H1 (cell line): ENCODE measurements around the gene CRIP1. TPM values are rescaled to one million over a fixed set of nuclear protein-coding genes. Genes with fewer than 3 reads are reported as not detected.

Source experiments
- CTCF ChIA-PET: fragments of 300-600 bp; sonication (Branson Sonifier 250); formaldehyde crosslinking; loops from one replicate; lab custom pipeline; 2021; ENCODE audit not compliant: partially characterized antibody; lab: Charles Lee
- POLR2A ChIA-PET: fragments of 300-600 bp; sonication (Branson Sonifier 250); formaldehyde crosslinking; loops from one replicate; lab custom pipeline; 2021; ENCODE audit warnings: inconsistent platforms; ENCODE audit not compliant: partially characterized antibody; lab: Charles Lee
- DNase-seq, 2 experiments: peaks; one replicate each; pipeline versions ENCODE4 v3.0.0 to v3.0.0-alpha.2; 2010 to 2022; ENCODE audit warnings: low spot score in 2 of 2, low read depth in 1 of 2, mixed read lengths in 1 of 2
- FAIRE-seq: peaks from 2 replicates; lab custom pipeline; 2011; peaks lifted over from hg19 to GRCh38; lab: Jason Lieb, UNC
- H2AFZ ChIP-seq: 2 replicates; pipeline ENCODE4 v1.8.1; 2012; ENCODE audit warnings: low read length, inconsistent platforms
- H2AK5ac ChIP-seq: 2 replicates; pipeline ENCODE4 v1.6.1; 2013; ENCODE audit warnings: low read depth, low read length
- H2BK120ac ChIP-seq: replicated peaks from 2 replicates; pipeline ENCODE3; 2013; ENCODE audit warnings: low read depth, low read length, inconsistent platforms
- H2BK12ac ChIP-seq: 2 replicates; pipeline ENCODE4 v1.6.1; 2013; ENCODE audit warnings: low read depth, low read length
- H2BK15ac ChIP-seq: 2 replicates; pipeline ENCODE4 v1.6.1; 2013; ENCODE audit warnings: low read length
- H2BK20ac ChIP-seq: 2 replicates; pipeline ENCODE4 v1.6.1; 2013; ENCODE audit warnings: low read length
- H2BK5ac ChIP-seq: 2 replicates; pipeline ENCODE4 v1.6.1; 2013; ENCODE audit warnings: low read depth, low read length
- H3K14ac ChIP-seq: 2 replicates; pipeline ENCODE4 v1.6.1; 2013; ENCODE audit warnings: inconsistent platforms; ENCODE audit not compliant: insufficient read length
- H3K18ac ChIP-seq: 2 replicates; pipeline ENCODE4 v1.6.1; 2013; ENCODE audit warnings: low read length; ENCODE audit errors: extremely low read depth
- H3K23ac ChIP-seq: 2 replicates; pipeline ENCODE4 v1.6.1; 2013; ENCODE audit warnings: inconsistent platforms; ENCODE audit not compliant: insufficient read length
- H3K23me2 ChIP-seq: 2 replicates; pipeline ENCODE4 v1.6.1; 2013; ENCODE audit warnings: low read depth, low read length
- H3K27ac ChIP-seq: 2 replicates; pipeline ENCODE4 v1.6.1; 2011; ENCODE audit warnings: low read depth, low read length, inconsistent platforms
- H3K27me3 ChIP-seq, 4 experiments: replicated peaks in 1 of 4; 1 replicate in 1 of 4; 2 replicates in 3 of 4; pipeline versions ENCODE4 v1.6.1 to v1.8.1; 2011 to 2013; ENCODE audit warnings: low read length in 3 of 4, mild to moderate bottlenecking in 3 of 4, inconsistent platforms in 2 of 4, mixed read lengths in 2 of 4, moderate library complexity in 1 of 4; ENCODE audit not compliant: control insufficient read depth in 3 of 4, insufficient read depth in 3 of 4; ENCODE audit errors: extremely low read depth in 1 of 4
- H3K36me3 ChIP-seq, 4 experiments: 2 replicates each; pipeline versions ENCODE4 v1.6.1 to v1.8.1; 2011 to 2013; ENCODE audit warnings: mild to moderate bottlenecking in 4 of 4, low read length in 3 of 4, moderate library complexity in 2 of 4, control low read depth in 1 of 4, inconsistent platforms in 1 of 4; ENCODE audit not compliant: insufficient read depth in 4 of 4, control insufficient read depth in 2 of 4
- H3K4ac ChIP-seq: replicated peaks from 2 replicates; pipeline ENCODE3; 2013; ENCODE audit warnings: low read length, low read depth, mixed read lengths, inconsistent platforms; ENCODE audit not compliant: insufficient read length
- H3K4me1 ChIP-seq, 4 experiments: replicated peaks in 1 of 4; 1 replicate in 1 of 4; 2 replicates in 3 of 4; pipeline versions ENCODE4 v1.6.1 to v1.8.1; 2011 to 2013; ENCODE audit warnings: low read length in 3 of 4, inconsistent platforms in 2 of 4, mixed read lengths in 1 of 4; ENCODE audit not compliant: insufficient read depth in 4 of 4, control insufficient read depth in 3 of 4
- H3K4me2 ChIP-seq, 2 experiments: 2 replicates each; pipeline versions ENCODE4 v1.6.1 to v1.8.1; 2011 to 2013; ENCODE audit warnings: low read depth in 2 of 2, low read length in 2 of 2, control low read depth in 1 of 2, inconsistent platforms in 1 of 2, mild to moderate bottlenecking in 1 of 2; ENCODE audit not compliant: insufficient read depth in 1 of 2
- H3K4me3 ChIP-seq, 4 experiments: fragments of 200-600, 300-600 bp in 1 of 4; sonication (generic), shearing (Covaris generic), sonication (Bioruptor Twin) in 1 of 4; 2 replicates each; pipeline versions ENCODE4 v1.5.1 to v1.8.1; 2011 to 2016; ENCODE audit warnings: low read length in 4 of 4, low read depth in 3 of 4, control low read depth in 2 of 4, inconsistent platforms in 2 of 4, mild to moderate bottlenecking in 2 of 4, mixed read lengths in 1 of 4, moderate library complexity in 1 of 4; ENCODE audit not compliant: insufficient read depth in 2 of 4; ENCODE audit errors: extremely low read depth in 1 of 4
- H3K56ac ChIP-seq: replicated peaks from 2 replicates; pipeline ENCODE3; 2013; ENCODE audit warnings: low read depth, mild to moderate bottlenecking, mixed read lengths, low read length, inconsistent platforms; ENCODE audit not compliant: insufficient read length
- H3K79me1 ChIP-seq: 2 replicates; pipeline ENCODE4 v1.6.1; 2013; ENCODE audit warnings: low read depth, low read length, control low read depth
- H3K79me2 ChIP-seq, 2 experiments: 2 replicates each; pipeline versions ENCODE4 v1.6.1 to v1.8.1; 2012 to 2013; ENCODE audit warnings: low read length in 2 of 2, mild to moderate bottlenecking in 2 of 2, inconsistent platforms in 1 of 2; ENCODE audit not compliant: insufficient read depth in 2 of 2, control insufficient read depth in 1 of 2
- H3K9ac ChIP-seq, 4 experiments: replicated peaks in 1 of 4; 1 replicate in 1 of 4; 2 replicates in 3 of 4; pipeline versions ENCODE4 v1.6.1 to v1.8.1; 2011 to 2013; ENCODE audit warnings: low read depth in 3 of 4, low read length in 3 of 4, control low read depth in 2 of 4, mild to moderate bottlenecking in 2 of 4, moderate library complexity in 2 of 4, inconsistent platforms in 1 of 4; ENCODE audit errors: extremely low read depth in 1 of 4
- H3K9me3 ChIP-seq, 2 experiments: 2 replicates each; pipeline versions ENCODE4 v1.6.1 to v1.8.1; 2012 to 2013; ENCODE audit warnings: mild to moderate bottlenecking in 2 of 2, moderate library complexity in 2 of 2, control low read depth in 1 of 2, inconsistent platforms in 1 of 2, low read depth in 1 of 2, low read length in 1 of 2, mixed read lengths in 1 of 2; ENCODE audit not compliant: insufficient read depth in 2 of 2
- H4K20me1 ChIP-seq, 2 experiments: replicated peaks in 1 of 2; 2 replicates each; pipeline versions ENCODE3 to v1.8.1; 2011 to 2013; ENCODE audit warnings: inconsistent platforms in 2 of 2, low read length in 2 of 2, mild to moderate bottlenecking in 1 of 2; ENCODE audit not compliant: insufficient read depth in 2 of 2, control insufficient read depth in 1 of 2
- H4K5ac ChIP-seq: 2 replicates; pipeline ENCODE4 v1.6.1; 2013; ENCODE audit warnings: low read length, low read depth, mixed read lengths, inconsistent platforms; ENCODE audit not compliant: insufficient read length
- H4K8ac ChIP-seq: 2 replicates; pipeline ENCODE4 v1.8.0; 2013; ENCODE audit warnings: mild to moderate bottlenecking, moderate library complexity, low read length, inconsistent platforms; ENCODE audit not compliant: insufficient read depth; ENCODE audit errors: extremely low read depth
- H4K91ac ChIP-seq: replicated peaks from 2 replicates; pipeline ENCODE3; 2013; ENCODE audit warnings: low read length, mixed read lengths, inconsistent platforms; ENCODE audit not compliant: insufficient read length
- KDM4A ChIP-seq: IDR thresholded peaks from one replicate; pipeline ENCODE4 v1.7.1; 2012; ENCODE audit warnings: low read depth, mild to moderate bottlenecking, moderate library complexity, low read length, inconsistent platforms; ENCODE audit not compliant: severe bottlenecking
- WGBS, 2 experiments: shearing (Covaris generic) in 1 of 2; methylation state at CpG; one replicate each; pipeline versions ENCODE4 v1.1.6 to v1.1.7; 2013 to 2015; ENCODE audit warnings: low lambda C conversion rate in 2 of 2, mixed read lengths in 2 of 2, inconsistent platforms in 1 of 2, low coverage in 1 of 2, missing lambda C conversion rate in 1 of 2; ENCODE audit not compliant: insufficient replicate concordance in 2 of 2, insufficient coverage in 1 of 2, insufficient read length in 1 of 2; ENCODE audit errors: extremely low coverage in 1 of 2, missing lambda C conversion rate in 1 of 2; 5-methylcytosine and 5-hydroxymethylcytosine counted together
- polyA plus RNA-seq, 7 experiments: library from polyadenylated mRNA; depleted of rRNA in 3 of 7; stranded (reverse) in 5 of 7; unstranded in 2 of 7; fragments of >200 nt in 5 of 7; fragments of 200-250 nt in 2 of 7; gene quantifications; 1 replicate in 5 of 7; 2 replicates in 1 of 7; 4 replicates in 1 of 7; pipeline versions ENCODE4 v1.2.1 to v1.2.3, GENCODE V29; 2011 to 2013; ENCODE audit warnings: missing spikeins in 2 of 7, mixed read lengths in 2 of 7
- total RNA-seq: library from RNA; stranded (reverse); fragmentation: NEBNext Ultra II Directional; extraction: Animal tissue kit (Norgen Biotek cat#: 25700); gene quantifications from 2 replicates; pipeline ENCODE4 v1.2.1, GENCODE V29; 2021
- TF ChIP-seq, protein P1 (sequence below): IDR thresholded peaks from 2 replicates; pipeline ENCODE4 v1.6.1; 2011; ENCODE audit warnings: low read length, improper control_type of control experiment

CRIP1 gene
- total and polyA plus RNA-seq, 2 of the 8 experiments (the other 6 are each of a cell fraction or from before 2014, with no cell fraction given): 1.2 to 2.2 TPM

- Histone ChIP-seq H2AK5ac (no peak overlapping the region), H3K27ac (no peak overlapping the region), H3K27me3 (peaks cover 9 to 37% (median 25%) of the 10 kb centered on the region in 4 experiments), H3K4me1 (peaks cover 0 to 4% (median 0%) of the 10 kb centered on the region in 4 experiments; a peak in 3 of 7 replicates), H4K5ac (no peak overlapping the region), H2BK120ac (no peak overlapping the region), H3K56ac (no peak overlapping the region), H2BK12ac (no peak overlapping the region), H3K9ac (no peak overlapping the region), H4K91ac (no peak overlapping the region), H2AFZ (no peak overlapping the region), H3K4me3 (peak overlapping the region in 2 of 4 experiments; percentile 8 to 57; a peak in 4 of 8 replicates), H3K4me2 (peak overlapping the region in 1 of 2 experiments; percentile 64), H2BK15ac (no peak overlapping the region), H4K8ac (peak overlapping the region; percentile 25; the same call in 1 of the 2 replicates), H3K14ac (no peak overlapping the region), H3K18ac (no peak overlapping the region), H3K79me2 (no peaks in the 10 kb centered on the region), H3K23ac (no peak overlapping the region), H3K23me2 (no peaks in the 10 kb centered on the region; the same call in 1 of the 2 replicates), H2BK5ac (no peak overlapping the region), H4K20me1 (no peaks in the 10 kb centered on the region), H3K9me3 (peaks cover 0 to 32% of the 10 kb centered on the region in 2 experiments; a peak in 2 of 4 replicates), H2BK20ac (no peak overlapping the region), H3K36me3 (no peaks in the 10 kb centered on the region; a peak in 1 of 8 replicates), H3K4ac (no peak overlapping the region), H3K79me1 (no peaks in the 10 kb centered on the region)
- DNase-seq: no peak
- 67% methylated on average over 18 of the region's 48 CpGs; no CpG with 5 or more reads in 1 of the 2 experiments for WGBS, 2 experiments
- no peak for FAIRE-seq
- ChIA-PET POLR2A (no interaction called here), CTCF (no interaction called here)
- TF ChIP-seq, protein P1, sequence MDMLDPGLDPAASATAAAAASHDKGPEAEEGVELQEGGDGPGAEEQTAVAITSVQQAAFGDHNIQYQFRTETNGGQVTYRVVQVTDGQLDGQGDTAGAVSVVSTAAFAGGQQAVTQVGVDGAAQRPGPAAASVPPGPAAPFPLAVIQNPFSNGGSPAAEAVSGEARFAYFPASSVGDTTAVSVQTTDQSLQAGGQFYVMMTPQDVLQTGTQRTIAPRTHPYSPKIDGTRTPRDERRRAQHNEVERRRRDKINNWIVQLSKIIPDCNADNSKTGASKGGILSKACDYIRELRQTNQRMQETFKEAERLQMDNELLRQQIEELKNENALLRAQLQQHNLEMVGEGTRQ: no peak
- TF ChIP-seq KDM4A: peak; percentile 5
Observed at GRCh38 chr14:105526776-105527380, 40.2 kb downstream of the CRIP1 start.
